Smooth muscle cell (in vitro differentiated cells): ENCODE data around the gene SELENOV. TPM values are rescaled to one million over a fixed set of nuclear protein-coding genes. Genes with fewer than 3 reads are reported as not detected.

Experiments used
- DNase-seq: peaks from one replicate; lab custom pipeline; 2025; ENCODE audit not compliant: unreplicated experiment; lab: John Stamatoyannopoulos, UW
- H2AFZ ChIP-seq: fragments of 200-600 bp; sonication (generic); 2 replicates; pipeline ENCODE4 v1.6.0; 2016; ENCODE audit warnings: antibody characterized with exemption, low read depth, mild to moderate bottlenecking
- H3F3A ChIP-seq: fragments of 200-600 bp; sonication (generic); 2 replicates; pipeline ENCODE4 v1.6.0; 2017; ENCODE audit warnings: antibody characterized with exemption, low read depth
- H3K27ac ChIP-seq: fragments of 200-600 bp; sonication (generic); 2 replicates; pipeline ENCODE4 v1.5.1; 2016; ENCODE audit warnings: low read depth, mild to moderate bottlenecking
- H3K27me3 ChIP-seq: fragments of 200-600 bp; sonication (generic); 2 replicates; pipeline ENCODE4 v1.6.1; 2016; ENCODE audit warnings: low read depth, mild to moderate bottlenecking
- H3K36me3 ChIP-seq: fragments of 200-600 bp; sonication (generic); 2 replicates; pipeline ENCODE4 v1.5.1; 2016; ENCODE audit warnings: low read depth
- H3K4me1 ChIP-seq: fragments of 200-600 bp; sonication (generic); 2 replicates; pipeline ENCODE4 v1.5.1; 2016; ENCODE audit warnings: low read depth
- H3K4me2 ChIP-seq: fragments of 200-600 bp; sonication (generic); 2 replicates; pipeline ENCODE4 v1.6.0; 2016; ENCODE audit warnings: mild to moderate bottlenecking
- H3K4me3 ChIP-seq: fragments of 200-600 bp; sonication (generic); 2 replicates; pipeline ENCODE4 v1.5.1; 2016; ENCODE audit warnings: mild to moderate bottlenecking
- H3K79me2 ChIP-seq: fragments of 200-600 bp; sonication (generic); 2 replicates; pipeline ENCODE4 v1.6.0; 2016; ENCODE audit warnings: low read depth, mild to moderate bottlenecking
- H3K9ac ChIP-seq: fragments of 200-600 bp; sonication (generic); 2 replicates; pipeline ENCODE4 v1.6.0; 2016; ENCODE audit warnings: low read depth
- H3K9me3 ChIP-seq: fragments of 200-600 bp; sonication (generic); replicated peaks from 2 replicates; pipeline ENCODE4 v1.5.1; 2016; ENCODE audit warnings: low read depth
- H4K20me1 ChIP-seq: fragments of 200-600 bp; sonication (generic); 2 replicates; pipeline ENCODE4 v1.6.0; 2016; ENCODE audit warnings: low read depth
- WGBS: methylation state at CpG from one replicate; pipeline ENCODE4 v1.1.7; 2016; ENCODE audit warnings: low lambda C conversion rate; 5-methylcytosine and 5-hydroxymethylcytosine counted together
- polyA plus RNA-seq: library from polyadenylated mRNA; unstranded; fragments of >200 nt; fragmentation: Nextera tagmentation; extraction: Ambion mirVana; gene quantifications from 2 replicates; pipeline ENCODE4 v1.2.1, GENCODE V29; 2016
- total RNA-seq: library from RNA; depleted of rRNA; stranded (reverse); fragments of >200 nt; gene quantifications from 2 replicates; pipeline ENCODE4 v1.2.3, GENCODE V29; 2014
- TF ChIP-seq, protein P1 (sequence below): fragments of 200-600 bp; sonication (generic); IDR thresholded peaks from 2 replicates; pipeline ENCODE4 v1.5.1; 2017; ENCODE audit warnings: borderline replicate concordance, mild to moderate bottlenecking, antibody characterized with exemption; ENCODE audit not compliant: insufficient read depth, poor library complexity, severe bottlenecking

SELENOV gene
- total and polyA plus RNA-seq, 2 experiments from 2014 or later: not detected

GRCh38 chr19:39469036-39469435, 45.9 kb upstream of the SELENOV start:
- 94% methylated on average over 11 of the region's 11 CpGs for WGBS
- Histone ChIP-seq H4K20me1 (peaks cover 39% of the 10 kb centered on the region), H3K4me3 (no peak overlapping the region), H3K27me3 (no peaks in the 10 kb centered on the region), H3K36me3 (no peaks in the 10 kb centered on the region), H3F3A (no peaks in the 10 kb centered on the region), H2AFZ (no peak overlapping the region), H3K4me2 (no peak overlapping the region), H3K9me3 (no peaks in the 10 kb centered on the region), H3K79me2 (peaks cover 6% of the 10 kb centered on the region), H3K4me1 (no peaks in the 10 kb centered on the region), H3K9ac (no peak overlapping the region), H3K27ac (no peak overlapping the region)
- no peak for DNase-seq
- TF ChIP-seq, protein P1, sequence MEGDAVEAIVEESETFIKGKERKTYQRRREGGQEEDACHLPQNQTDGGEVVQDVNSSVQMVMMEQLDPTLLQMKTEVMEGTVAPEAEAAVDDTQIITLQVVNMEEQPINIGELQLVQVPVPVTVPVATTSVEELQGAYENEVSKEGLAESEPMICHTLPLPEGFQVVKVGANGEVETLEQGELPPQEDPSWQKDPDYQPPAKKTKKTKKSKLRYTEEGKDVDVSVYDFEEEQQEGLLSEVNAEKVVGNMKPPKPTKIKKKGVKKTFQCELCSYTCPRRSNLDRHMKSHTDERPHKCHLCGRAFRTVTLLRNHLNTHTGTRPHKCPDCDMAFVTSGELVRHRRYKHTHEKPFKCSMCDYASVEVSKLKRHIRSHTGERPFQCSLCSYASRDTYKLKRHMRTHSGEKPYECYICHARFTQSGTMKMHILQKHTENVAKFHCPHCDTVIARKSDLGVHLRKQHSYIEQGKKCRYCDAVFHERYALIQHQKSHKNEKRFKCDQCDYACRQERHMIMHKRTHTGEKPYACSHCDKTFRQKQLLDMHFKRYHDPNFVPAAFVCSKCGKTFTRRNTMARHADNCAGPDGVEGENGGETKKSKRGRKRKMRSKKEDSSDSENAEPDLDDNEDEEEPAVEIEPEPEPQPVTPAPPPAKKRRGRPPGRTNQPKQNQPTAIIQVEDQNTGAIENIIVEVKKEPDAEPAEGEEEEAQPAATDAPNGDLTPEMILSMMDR: no peak

DNA sequence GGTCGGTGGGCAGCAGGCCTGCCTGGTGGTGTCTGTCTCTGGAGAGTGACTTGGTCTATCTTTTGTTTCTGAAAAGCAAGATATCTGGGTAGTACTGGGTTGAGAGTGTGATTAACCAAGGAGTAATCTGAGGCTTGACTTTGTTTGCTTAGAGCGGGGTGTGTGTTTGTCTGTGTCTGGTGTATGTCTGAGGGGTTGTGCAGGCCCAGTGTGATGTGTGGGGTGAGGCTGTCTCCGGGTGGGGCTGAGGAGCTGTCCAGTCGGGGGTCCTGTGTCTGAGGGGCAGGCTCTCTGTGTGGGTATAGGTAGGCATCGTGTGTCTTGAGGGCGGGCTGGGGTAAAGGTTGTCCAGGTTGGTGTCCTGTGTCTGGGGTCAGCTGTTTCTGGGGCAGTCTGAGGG, 45.4 kb upstream of the SELENOV start:
- Histone ChIP-seq H4K20me1 (peaks cover 34% of the 10 kb centered on the region), H3F3A (peaks cover 1% of the 10 kb centered on the region), H3K27me3 (no peaks in the 10 kb centered on the region), H3K79me2 (peaks cover under 1% of the 10 kb centered on the region), H3K4me1 (no peaks in the 10 kb centered on the region), H3K9me3 (no peaks in the 10 kb centered on the region), H3K36me3 (no peaks in the 10 kb centered on the region), H3K27ac (no peak overlapping the region), H3K9ac (no peak overlapping the region), H3K4me2 (no peak overlapping the region), H2AFZ (no peak overlapping the region), H3K4me3 (no peak overlapping the region)
- 92% methylated on average over 6 of the region's 6 CpGs for WGBS
- DNase-seq: no peak
- TF ChIP-seq, protein P1: no peak

DNA sequence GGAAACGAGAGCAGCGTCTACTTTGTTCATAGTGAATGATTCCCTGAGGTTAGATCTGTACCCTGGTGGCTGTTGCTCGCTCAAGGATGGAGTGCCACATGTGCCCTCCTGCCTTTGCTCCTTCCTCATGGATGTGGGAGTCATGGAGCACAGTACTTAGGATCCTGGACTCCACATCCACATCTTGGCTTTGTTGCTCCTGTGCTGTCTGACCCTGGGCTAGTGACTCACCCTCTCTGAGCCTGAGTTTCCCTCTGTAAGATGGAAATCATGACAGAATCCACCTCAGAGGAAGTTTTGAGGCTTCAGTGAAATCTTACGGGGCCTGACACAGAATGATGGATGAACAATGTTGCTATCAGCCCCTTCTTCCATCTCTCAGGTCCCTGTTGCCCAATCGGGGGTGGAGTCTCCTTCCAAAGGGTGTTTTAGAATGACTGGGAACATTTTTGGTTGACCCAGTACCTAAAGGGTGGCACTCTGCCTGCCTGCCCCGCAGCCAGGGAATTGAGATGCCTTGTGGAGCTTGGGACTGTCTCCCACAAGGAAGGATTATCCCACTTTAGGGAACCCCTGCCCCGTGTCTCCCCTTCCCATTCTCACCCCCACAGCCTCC, 44.1 kb upstream of the SELENOV start:
- 79% methylated on average over 7 of the region's 7 CpGs for WGBS
- no peaks in the 10 kb centered on the region for H3K36me3 ChIP-seq
- H3K9me3 ChIP-seq: no peaks in the 10 kb centered on the region
- TF ChIP-seq, protein P1: no peak
- no peak overlapping the region for H3K4me3 ChIP-seq
- peaks cover 5% of the 10 kb centered on the region for H3F3A ChIP-seq
- H3K27me3 ChIP-seq: no peaks in the 10 kb centered on the region
- no peak overlapping the region for H2AFZ ChIP-seq
- no peak for DNase-seq
- H3K4me1 ChIP-seq: no peaks in the 10 kb centered on the region
- peaks cover 21% of the 10 kb centered on the region for H4K20me1 ChIP-seq
- no peaks in the 10 kb centered on the region for H3K79me2 ChIP-seq
- no peak overlapping the region for H3K9ac ChIP-seq
- no peak overlapping the region for H3K27ac ChIP-seq
- H3K4me2 ChIP-seq: no peak overlapping the region
